Measurements from ENCODE around the gene NBEA.

Gene NBEA

GRCh38 chr13:35279500-35279899 lies 337.4 kb downstream of the NBEA start:
- no peak for DNase-seq (ENCODE audit: low spot score)

GRCh38 chr13:35283856-35284255 lies 341.8 kb downstream of the NBEA start:
- DNase-seq (ENCODE audit: low spot score) = no peak

- DNase-seq (ENCODE audit: low spot score) = no peak
Observed at GRCh38 chr13:35285677-35286076, 343.6 kb downstream of the NBEA start.

GRCh38 chr13:35292329-35292728 lies 350.3 kb downstream of the NBEA start:
- no peak for DNase-seq (ENCODE audit: low spot score)

GRCh38 chr13:35293579-35294226 lies 351.6 kb downstream of the NBEA start:
- DNase-seq (ENCODE audit: low spot score) = no peak

GRCh38 chr13:35309706-35310105 lies 367.6 kb downstream of the NBEA start:
- no peak for DNase-seq (ENCODE audit: low spot score)

GRCh38 chr13:35332134-35332533 lies 390.1 kb downstream of the NBEA start:
- DNase-seq (ENCODE audit: low spot score) = no peak

- DNase-seq (ENCODE audit: low spot score) = no peak
Observed at GRCh38 chr13:35333157-35333556, 391.1 kb downstream of the NBEA start.

GRCh38 chr13:35342440-35342839 lies 400.4 kb downstream of the NBEA start:
- DNase-seq (ENCODE audit: low spot score) = no peak

- no peak for DNase-seq (ENCODE audit: low spot score)
Observed at GRCh38 chr13:35343417-35343816, 401.3 kb downstream of the NBEA start.

- DNase-seq (ENCODE audit: low spot score) = no peak
Observed at GRCh38 chr13:35345992-35346391, 403.9 kb downstream of the NBEA start.

GRCh38 chr13:35346494-35346893 lies 404.4 kb downstream of the NBEA start:
- DNase-seq (ENCODE audit: low spot score) = no peak

- DNase-seq (ENCODE audit: low spot score) = no peak
Observed at GRCh38 chr13:35347679-35348205, 405.7 kb downstream of the NBEA start.

- DNase-seq (ENCODE audit: low spot score) = no peak
Observed at GRCh38 chr13:35349052-35349451, 407.0 kb downstream of the NBEA start.

GRCh38 chr13:35349673-35350278 lies 407.7 kb downstream of the NBEA start:
- DNase-seq (ENCODE audit: low spot score) = no peak

- DNase-seq (ENCODE audit: low spot score) = no peak
Observed at GRCh38 chr13:35354285-35354684, 412.2 kb downstream of the NBEA start.

- DNase-seq (ENCODE audit: low spot score) = no peak
Observed at GRCh38 chr13:35354882-35355281, 412.8 kb downstream of the NBEA start.

- DNase-seq (ENCODE audit: low spot score) = no peak
Observed at GRCh38 chr13:35356572-35356971, 414.5 kb downstream of the NBEA start.

GRCh38 chr13:35365883-35366282 lies 423.8 kb downstream of the NBEA start:
- no peak for DNase-seq (ENCODE audit: low spot score)

- no peak for DNase-seq (ENCODE audit: low spot score)
Observed at GRCh38 chr13:35367586-35367985, 425.5 kb downstream of the NBEA start.

GRCh38 chr13:35378939-35379338 lies 436.9 kb downstream of the NBEA start:
- no peak for DNase-seq (ENCODE audit: low spot score)

GRCh38 chr13:35379663-35380062 lies 437.6 kb downstream of the NBEA start:
- no peak for DNase-seq (ENCODE audit: low spot score)

- no peak for DNase-seq (ENCODE audit: low spot score)
Observed at GRCh38 chr13:35387682-35388250, 445.7 kb downstream of the NBEA start.
